GM18511 (cell line): ENCODE measurements around the gene SP140.
"Not testable (repeated sequence)": the region's sequence is repeated elsewhere in the genome, so short reads cannot be mapped to it uniquely, and the experiment has no call there.

Experiments used
- ATAC-seq: cut with Tn5 transposase; IDR thresholded peaks from one replicate; pipeline ENCODE4 v1.9.1; 2021; ENCODE audit warnings: mild to moderate bottlenecking, moderate library complexity; ENCODE audit not compliant: unreplicated experiment

The SP140 gene

DNA sequence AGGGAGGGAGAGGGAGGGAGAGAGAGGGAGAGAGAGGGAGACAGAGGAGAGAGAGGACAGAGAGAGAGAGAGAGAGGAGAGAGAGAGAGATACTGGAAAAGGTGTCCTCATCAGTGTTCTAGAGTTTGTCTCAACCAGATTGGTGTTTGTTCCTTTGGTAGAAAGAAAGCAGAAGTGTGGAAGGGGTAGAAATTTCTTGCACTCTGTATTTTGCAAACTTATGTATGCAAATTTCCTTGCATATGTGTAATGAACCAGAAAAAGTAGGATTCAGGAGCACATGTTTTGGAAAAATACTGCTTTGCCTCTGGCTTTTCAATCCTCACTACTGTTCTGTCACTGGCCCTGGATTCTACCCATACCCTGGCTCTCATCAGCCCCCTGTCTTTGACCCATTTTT lies 1.1 kb upstream of the SP140 start:
- no peak for ATAC-seq

DNA sequence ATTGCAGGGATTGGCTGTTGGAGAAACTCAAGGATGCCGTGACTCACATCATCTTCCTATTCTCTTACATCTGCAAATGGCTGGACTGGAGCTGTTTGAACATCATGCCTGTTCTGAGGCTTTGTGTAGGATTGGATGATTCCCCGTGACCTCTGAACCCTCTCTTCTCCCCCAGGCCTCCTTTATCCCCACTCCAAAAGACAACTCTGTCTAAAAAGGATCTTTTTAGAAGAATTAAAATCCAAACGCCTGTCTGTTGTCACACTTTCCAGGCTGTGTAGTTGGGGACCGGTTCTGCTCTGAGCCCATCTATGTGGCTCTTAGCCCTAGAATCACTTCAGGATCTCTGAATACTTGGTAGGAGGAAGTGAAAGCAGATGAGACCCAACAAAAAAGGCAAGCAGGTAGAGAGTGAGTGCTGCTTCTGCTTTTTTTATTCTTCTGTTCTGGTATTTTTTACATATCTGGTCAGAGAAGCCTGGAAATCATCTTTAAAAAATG lies 565 bp downstream of the SP140 start:
- ATAC-seq: peak; percentile 80

DNA sequence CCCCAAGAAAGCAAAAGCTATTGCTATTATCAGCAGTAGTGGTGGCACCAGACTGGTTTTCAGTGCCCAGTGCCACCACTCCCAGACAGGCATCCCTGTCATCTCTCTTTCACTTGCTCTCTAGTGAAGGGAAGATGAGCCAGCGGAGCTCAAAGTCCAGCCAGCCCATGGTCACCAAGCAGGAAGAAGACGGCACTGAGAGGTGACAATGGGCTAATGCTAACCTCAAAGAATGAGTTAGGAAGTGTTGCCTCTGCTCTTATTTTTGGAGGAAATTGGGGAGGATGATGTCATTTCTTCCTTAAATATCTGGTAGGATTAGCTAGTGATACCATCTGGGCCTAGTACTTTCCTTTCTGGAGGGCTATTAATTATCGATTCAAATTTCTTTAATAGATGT lies 1.7 kb downstream of the SP140 start:
- no peak for ATAC-seq

DNA sequence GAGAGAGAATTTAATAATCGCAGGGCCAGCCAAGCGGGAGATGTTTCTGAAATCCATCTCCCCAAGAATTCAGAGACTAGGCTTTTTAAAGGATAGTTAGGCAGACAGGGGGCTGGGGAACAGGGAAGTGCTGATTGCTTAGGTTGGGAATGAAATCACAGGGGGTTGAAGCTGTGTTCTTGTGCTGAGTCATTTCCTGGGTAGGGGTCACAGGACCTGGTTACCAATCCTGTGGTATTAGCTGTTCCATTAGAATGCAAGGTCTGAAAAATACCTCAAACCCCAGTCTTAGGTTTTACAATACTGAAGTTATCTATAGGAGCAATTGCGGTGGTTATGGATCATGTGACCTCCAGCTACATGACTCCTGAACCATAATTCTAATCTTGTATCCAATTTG lies 4.6 kb downstream of the SP140 start:
- ATAC-seq: no peak

DNA sequence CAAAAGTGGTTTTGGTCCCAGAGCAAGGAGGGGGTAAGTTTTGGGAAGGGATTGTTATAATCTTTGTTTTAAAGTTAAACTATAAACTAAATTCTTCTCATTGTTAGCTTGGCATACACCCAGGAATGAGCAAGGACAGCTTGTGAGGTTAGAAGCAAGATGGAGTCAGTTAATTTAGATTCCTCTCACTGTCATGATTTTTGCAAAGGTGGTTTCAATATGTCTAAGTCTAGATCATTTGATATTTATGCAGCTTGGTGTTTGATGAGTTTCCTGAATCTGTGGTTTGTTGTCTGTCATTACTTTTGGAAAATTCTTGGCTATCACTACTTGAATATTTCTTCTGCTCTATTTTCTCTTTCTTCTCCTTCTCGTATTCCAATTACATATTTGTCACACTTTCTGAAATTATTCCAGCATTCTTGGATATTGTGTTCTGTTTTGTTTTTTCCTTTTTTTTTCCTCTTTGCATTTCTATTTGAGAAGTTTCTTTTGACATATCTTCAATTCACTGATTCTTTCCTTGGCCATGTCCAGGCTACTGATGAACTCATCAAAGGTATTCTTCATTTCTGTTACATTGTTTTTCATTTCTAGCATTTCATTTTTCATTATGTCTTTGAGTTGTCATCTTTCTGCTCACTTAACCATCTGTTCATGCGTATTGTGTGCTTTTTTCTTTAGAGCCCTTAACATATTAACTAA lies 5.1 kb downstream of the SP140 start:
- no peak for ATAC-seq

DNA sequence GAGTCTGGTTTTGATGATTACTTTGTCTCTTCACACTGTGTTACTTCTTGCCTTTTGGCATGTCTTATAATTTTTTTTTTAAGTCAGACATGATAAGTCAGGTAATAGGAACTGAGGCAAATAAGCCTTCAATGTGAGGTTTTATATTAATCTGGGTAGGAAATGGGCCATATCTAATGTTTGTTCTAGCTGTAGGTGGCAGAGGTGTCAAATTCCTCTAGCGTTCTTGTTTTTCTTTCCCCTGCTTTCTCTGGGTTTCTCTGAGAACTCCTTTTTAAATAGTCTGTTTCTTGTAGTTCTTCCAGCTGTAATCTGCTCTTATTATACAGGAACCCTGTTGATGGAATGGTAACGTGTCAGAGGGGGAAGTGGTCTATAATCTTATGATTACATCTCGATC lies 5.7 kb downstream of the SP140 start:
- ATAC-seq: no peak

DNA sequence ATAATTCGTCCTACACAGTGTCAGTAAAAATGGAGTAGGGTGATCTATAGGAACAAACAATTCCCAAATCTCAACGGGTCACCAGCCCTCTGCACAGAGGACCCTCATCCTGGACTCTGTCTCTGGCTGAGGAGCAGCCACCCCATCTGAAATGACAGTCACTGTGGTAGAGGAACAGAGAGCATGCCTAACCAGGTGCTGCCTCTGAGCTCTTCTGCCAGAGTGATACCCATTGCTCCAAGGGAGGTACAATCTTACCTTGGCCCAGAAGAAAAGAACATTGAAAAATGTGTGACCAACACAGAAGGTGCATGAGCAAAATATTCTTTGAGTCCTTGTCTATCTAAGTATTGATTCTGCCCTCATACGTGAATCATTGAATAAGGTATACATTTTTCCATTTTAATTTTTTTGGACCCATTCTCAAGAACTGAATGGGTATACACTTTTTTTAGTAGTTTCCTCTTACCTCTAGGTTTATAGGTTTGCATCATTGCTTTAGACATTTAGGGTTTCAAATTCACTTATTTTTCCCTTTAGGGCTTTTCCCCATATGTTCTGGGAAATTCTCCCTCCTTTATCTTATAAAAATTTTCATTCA lies 8.7 kb downstream of the SP140 start:
- ATAC-seq: peak; percentile 79

DNA sequence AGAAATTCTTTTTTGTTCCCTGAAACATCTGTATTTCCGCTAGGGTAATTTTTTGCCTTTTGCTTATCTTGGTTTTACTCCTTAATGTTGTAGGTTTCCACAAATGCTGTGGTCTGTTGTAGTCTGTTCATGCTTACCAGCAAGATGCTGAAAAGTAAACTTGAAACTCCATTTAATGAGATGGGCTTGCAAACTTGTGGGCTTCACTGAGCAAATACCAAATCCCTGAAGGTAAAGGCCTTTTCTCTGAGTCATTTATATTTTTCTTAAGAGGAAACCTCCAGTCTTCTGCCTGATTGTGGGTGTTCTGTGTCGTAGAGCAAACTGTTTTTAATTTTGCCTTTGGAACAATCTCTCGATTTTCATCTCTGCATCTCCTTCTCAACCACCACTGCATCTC lies 9.3 kb downstream of the SP140 start:
- ATAC-seq: no peak

DNA sequence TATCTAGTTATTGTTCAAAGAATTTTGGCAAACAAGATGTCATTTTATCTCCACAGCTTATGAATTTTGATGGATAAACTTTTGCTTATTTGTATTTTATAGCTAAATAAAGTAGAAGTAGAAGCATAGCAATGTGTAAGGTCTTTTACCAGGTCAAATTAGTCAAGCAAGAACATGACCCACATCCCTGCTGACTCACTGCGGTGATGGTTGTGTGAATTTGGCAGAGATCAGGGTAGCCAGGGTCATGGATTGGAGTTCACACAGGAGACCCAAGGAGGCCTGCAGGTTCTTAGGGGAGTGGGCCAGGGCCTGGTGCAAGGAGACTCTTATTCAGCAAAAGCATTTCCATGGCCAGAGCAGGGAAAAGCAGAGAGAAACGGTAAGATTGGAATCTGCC lies 18.7 kb downstream of the SP140 start:
- ATAC-seq: no peak

DNA sequence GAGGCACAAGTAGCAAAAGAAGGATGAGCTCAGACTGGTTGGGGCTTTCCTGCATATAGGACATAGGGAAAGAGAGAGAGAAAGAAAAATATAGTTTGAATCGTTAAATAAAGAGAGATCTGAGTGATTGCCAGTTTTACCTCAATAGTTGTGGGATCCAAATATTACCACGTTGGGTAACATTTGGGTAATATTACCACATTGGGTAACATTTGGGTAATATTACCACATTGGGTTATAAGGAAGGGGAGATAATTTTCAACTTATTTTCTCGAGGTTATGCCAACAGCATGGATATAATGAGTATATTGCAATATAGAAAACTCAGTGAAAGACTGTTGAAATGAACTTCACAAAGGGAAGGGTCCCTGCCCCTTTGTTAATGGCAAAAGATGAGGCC lies 20.7 kb downstream of the SP140 start:
- no peak for ATAC-seq

DNA sequence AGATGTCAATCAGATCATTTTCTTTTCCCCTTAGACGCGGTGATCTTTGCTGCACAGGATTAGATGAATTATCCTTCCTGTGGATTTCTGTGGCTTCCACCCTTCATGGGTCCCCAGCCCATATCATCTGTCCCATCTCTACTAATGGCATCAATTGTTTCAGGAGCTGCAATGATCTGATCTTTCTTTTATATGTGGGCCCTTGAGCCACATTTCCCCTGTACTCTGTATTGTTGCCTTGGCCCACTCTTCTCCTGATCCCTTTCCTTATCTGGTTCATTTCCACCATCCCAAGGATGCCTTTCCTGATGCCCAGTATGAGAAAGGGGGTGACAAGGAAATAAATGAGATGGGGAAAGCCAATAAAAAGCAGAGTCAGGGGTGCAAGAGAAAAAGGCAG lies 24.7 kb downstream of the SP140 start:
- ATAC-seq: no peak

DNA sequence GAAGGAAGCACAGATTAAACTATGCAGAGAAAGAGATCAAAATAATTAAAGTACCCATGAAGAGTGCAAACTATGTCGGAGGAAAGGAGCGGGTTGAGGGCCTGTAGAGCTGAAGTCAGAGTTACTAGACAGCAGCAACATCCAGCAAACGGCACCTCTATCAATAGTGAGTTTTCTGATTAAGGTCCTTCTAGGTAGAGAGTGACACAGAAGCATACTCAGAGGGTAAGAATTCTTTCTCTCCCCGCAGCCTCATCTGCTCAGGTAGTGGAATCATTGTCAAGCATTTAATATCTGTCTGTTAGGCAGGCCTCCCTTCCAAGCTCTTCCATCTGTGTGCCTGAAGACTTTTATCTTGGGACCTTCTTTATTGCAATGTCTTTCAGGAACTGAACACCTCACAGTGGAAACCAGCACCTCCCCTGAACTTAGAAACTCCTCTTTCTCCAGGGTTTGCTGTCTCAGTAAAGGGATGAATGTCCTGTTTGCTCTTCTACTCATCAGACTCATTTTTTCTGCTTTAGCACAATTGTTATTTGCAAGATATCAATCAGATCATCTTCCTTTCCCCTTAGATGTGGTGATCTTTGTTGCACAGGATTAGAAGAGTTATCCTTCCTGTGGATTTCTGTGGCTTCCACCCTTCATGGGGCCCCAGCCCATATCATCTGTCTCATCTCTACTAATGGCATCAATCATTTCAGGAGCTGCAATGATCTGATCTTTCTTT lies 28.8 kb downstream of the SP140 start:
- no peak for ATAC-seq

DNA sequence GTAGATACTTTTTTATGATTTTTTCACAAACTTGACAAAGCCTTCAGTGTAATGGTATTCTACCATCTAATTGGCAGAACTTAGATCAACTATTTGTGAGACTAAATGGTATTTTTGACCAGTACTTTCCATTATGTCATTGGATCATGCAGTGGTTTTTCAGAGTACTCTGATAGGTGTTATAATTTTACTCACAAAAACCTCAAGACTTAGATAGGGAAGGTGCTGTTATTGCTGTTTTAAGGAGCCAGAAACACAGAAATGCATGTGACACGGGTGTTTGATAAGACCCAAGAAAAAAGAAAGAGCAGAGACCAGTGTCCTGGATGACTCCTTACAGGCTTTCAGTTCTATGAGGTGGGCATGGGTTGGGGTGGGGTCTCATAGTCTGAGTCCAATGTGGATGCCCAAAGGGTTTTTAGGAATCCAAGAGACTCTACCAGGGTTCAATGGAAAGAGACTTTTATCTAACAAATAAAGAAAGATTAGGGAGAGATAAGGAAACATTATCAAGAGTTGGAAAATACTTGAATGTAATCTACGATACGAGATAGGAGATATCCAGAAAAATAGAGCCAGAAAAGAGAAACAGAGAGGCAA lies 31.3 kb downstream of the SP140 start:
- ATAC-seq: no peak

DNA sequence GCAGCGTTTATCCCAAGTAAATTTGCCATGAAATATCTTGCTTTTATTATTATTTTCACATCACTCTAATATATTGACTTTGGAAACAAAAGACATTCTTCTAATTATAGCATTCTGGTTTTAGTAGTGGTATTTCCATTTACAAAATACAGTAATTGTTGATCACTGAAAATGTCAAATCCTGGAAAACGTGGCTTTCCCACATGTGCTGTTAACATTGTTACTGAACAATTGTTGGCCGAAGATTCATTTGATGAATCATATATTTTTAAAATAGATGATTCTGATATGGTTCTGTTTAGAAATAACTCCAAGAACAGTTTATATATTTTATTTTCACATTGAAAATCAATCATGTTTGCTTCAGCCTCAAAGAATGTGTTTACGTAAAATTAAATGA lies 32.9 kb downstream of the SP140 start:
- no peak for ATAC-seq

DNA sequence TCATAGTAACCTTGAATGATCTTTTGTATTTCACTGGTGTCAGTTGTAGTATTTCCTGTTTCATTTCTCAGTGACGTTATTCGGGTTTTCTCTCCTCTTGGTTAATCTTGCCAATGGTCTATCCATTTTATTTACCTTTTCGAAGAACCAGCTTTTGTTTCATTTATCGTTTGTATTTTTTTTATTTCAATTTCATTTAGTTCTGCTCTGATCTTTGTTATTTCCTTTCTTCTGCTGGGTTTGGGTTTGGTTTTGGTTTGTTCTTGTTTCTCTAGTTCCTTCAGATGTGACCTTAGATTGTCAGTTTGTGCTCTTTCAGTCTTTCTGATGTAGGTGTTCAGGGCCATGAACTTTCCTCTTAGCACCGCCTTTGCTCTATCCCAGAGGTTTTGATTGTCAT lies 36.7 kb downstream of the SP140 start:
- no peak for ATAC-seq

DNA sequence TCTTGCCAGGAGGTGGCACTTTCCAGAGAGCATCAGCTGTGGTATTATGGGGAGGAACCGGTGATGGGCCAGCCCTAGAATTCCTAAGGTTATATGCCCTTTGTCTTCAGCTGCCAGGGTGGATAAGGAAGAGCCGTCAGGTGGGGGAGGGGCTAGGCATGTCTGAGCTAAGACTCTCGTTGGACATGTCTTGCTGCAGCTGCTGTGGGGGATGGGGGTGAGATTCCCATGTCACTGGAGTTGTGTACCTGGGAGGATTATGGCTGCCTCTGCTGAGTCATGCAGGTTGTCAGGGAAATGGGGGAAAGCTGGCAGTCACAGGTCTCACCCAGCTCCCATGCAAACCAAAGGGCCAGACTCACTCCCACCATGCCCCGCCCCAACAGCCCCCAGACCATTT lies 39.4 kb downstream of the SP140 start:
- ATAC-seq: not testable (repeated sequence)

DNA sequence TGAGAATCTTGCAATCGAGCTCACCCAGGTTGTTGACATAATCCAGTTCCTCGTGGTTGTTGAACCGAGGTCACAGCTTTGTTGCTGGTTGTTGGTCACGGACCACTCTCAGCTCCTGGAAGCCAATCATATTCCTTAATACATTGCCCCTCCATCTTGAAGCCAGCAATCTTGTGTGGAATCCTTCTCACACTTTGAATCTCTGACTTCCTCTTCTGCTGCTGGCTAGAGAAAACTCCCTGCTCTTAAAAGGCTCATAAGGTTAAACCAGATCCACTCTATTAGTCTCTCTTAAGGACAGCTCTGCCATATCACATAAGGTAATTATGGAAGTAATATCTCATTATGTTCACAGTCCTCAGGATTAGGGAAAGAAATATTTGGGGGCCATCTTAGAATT lies 41.1 kb downstream of the SP140 start:
- ATAC-seq: no peak

DNA sequence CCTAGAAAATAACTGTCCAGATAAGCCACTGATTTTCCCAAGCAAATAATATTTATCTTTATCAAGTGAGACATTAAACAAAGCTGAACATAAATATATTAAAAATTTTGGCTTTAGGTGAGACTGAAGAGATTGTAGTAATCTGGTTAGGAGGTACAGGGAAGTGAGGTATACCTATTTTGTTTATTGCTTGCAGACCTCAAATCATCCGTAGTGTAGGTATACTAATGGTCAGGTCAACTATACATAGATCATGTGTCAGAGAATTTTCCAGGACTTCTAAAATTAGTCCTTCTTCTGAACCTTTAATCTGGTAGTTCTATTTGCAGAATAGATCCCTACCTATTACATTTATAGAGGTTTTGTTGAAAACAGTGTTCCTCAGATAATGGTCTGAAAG lies 41.5 kb downstream of the SP140 start:
- ATAC-seq: peak; percentile 24

DNA sequence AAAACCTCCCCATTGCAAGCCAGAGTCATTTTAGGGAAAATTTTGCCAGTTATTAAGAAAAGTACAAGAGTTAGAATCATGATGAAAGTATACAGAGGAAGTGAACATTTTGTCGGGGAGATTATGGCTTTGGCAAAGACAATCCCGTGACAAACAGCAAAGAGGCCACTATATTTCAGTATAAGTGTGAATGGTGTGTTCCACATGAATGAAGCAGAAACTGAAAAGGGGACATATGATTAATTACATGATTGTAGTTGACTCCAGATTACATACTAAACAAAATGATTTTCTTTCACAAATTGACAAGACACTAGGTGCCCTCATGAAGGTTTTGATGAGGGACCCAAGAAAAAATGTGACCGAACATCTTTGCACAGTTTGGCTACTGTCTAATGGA lies 42.0 kb downstream of the SP140 start:
- peak; percentile 77 for ATAC-seq

DNA sequence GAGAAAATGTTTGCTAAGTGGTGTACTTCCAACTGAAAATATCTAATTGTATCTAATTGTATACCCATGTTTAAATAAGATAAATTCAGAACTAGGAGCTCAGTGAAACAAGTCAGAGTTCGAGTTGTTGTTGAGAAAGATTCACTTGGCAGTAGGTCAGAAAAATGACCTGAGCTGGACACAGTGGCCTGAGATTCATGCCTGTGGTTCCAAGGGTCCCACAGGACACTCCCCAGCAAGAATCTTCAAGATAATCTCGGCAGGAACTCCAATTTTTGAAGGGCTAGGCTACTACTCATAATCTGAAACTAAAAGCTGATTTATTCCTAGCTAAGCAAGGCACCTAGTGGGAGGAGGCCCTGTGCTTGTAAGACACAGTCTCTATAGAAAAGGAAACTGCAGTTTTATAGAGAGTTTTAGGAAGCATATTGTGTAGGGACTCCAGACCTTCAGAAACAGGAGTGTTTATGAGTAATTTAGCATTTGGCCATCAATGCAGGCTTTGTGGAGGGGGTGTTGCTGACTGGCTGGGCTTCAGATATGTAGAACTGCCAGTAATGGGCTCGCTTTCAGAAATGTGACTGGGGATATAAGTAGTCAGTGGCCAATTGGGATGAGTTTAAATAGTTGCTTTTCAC lies 43.2 kb downstream of the SP140 start:
- ATAC-seq: peak; percentile 57

DNA sequence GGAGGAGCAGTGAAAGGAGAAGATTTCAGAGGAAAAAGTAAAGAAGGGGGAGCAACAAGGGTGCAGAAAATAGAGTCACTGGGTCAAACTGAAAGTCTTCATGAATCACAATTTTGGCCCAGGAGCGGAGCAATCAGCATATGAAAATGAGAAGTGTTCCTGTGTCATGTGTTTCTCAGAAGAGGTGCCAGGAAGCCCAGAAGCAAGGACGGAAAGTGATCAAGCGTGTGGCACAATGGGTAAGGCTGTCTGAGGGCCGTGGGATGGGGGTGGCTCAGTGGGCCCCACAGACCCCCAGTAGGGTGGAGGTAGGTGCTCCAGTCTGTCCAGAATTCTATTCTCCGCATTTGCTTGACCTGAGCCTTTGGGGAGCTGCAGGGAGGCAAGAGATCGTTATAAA lies 44.2 kb downstream of the SP140 start:
- no peak for ATAC-seq
